Mesodermal cell (in vitro differentiated cells): ENCODE measurements around the gene GRXCR2.
"Not testable (repeated sequence)": the region's sequence is repeated elsewhere in the genome, so short reads cannot be mapped to it uniquely, and the experiment has no call there.

Experiments
- H3K27ac ChIP-seq: 2 replicates; pipeline ENCODE4 v1.7.0; 2013; ENCODE audit warnings: mild to moderate bottlenecking, low read depth, low read length, moderate library complexity; ENCODE audit not compliant: severe bottlenecking
- H3K36me3 ChIP-seq: 2 replicates; pipeline ENCODE4 v1.7.1; 2013; ENCODE audit warnings: mild to moderate bottlenecking, low read length, moderate library complexity; ENCODE audit not compliant: control insufficient read depth, insufficient read depth
- H3K4me1 ChIP-seq: one replicate; pipeline ENCODE4 v1.7.1; 2013; ENCODE audit warnings: mild to moderate bottlenecking, low read length; ENCODE audit not compliant: insufficient read depth, control insufficient read depth, poor library complexity, severe bottlenecking
- H3K4me3 ChIP-seq: 2 replicates; pipeline ENCODE4 v1.7.0; 2013; ENCODE audit warnings: low read length, control low read depth, mild to moderate bottlenecking; ENCODE audit not compliant: insufficient read depth, poor library complexity, severe bottlenecking; ENCODE audit errors: extremely low read depth
- H3K9me3 ChIP-seq: 2 replicates; pipeline ENCODE4 v1.7.1; 2013; ENCODE audit warnings: mild to moderate bottlenecking, low read length, moderate library complexity; ENCODE audit not compliant: control insufficient read depth
- WGBS, 2 experiments: methylation state at CpG; one replicate each; pipeline ENCODE4 v1.1.5; 2013; ENCODE audit warnings: missing lambda C conversion rate in 2 of 2; ENCODE audit not compliant: insufficient coverage in 2 of 2; 5-methylcytosine and 5-hydroxymethylcytosine counted together

GRXCR2 gene

DNA sequence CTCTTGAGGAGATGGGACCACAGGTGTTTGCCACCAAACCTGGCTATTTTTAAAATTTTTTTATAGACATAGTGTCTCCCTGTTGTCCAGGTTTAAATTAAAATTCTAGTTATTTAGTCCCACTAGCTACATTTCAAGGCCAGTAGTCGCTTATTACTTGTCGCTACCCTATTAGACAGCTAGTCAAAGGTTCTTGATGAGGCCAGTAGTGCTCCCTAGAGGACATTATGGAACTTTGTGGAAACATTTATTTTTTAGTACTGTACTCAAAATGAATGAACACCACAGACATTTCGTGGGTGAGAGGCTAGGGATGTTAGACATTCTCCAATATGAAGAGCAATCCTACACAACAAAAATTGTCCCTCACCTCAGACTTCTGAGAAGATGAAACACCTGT is 14.4 kb upstream of the GRXCR2 start:
- Histone ChIP-seq H3K4me3 (no peak overlapping the region), H3K27ac (no peak overlapping the region), H3K9me3 (peaks cover 6% of the 10 kb centered on the region), H3K4me1 (no peaks in the 10 kb centered on the region), H3K36me3 (no peaks in the 10 kb centered on the region)
- WGBS, 2 experiments, result 80% methylated on average over 1 of the region's 3 CpGs; no CpG with 5 or more reads in 1 of the 2 experiments

DNA sequence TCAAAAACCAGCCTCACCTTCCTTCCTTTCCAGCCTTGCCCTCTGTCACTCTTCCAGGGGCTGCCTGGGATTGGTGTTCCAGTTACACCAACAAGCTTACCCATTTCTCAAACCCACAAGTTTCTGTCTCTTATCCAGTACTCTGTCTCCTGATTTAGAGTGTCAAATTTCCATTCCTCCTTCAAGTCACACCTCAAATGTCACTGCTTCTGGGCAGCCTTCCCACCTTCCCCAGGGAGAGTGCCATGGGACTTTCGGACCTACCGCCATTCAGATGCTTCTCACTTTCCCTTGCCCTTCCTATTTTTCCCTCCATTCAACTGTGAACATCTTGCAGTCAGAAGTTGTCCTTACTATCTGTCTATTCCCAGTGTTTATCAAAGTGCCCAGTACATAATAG is 2.0 kb upstream of the GRXCR2 start:
- no peaks in the 10 kb centered on the region for H3K4me1 ChIP-seq
- no peak overlapping the region for H3K27ac ChIP-seq
- no peaks in the 10 kb centered on the region for H3K9me3 ChIP-seq
- H3K4me3 ChIP-seq, result no peak overlapping the region
- H3K36me3 ChIP-seq, result no peaks in the 10 kb centered on the region
- 94 to 100% methylated on average over 1 to 2 of the region's 2 CpGs for WGBS, 2 experiments

DNA sequence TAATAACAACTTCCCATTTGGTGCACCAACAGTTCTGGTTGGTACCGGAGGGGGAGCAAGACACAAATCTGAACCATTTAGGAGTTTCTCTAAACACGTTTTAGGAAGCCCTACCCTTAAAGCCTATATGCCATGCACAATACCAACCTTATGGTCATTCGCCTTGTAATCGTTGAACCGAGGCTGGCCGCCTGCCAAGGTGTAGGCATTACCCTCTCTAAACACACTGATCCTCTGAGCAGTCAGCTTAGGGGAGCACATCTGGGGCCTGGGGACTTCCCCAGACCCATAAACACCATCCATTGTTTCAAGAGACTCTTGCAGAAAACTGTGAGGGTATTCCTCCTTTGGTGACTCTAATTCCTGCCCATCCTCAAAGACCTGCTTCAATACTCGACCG is 328 bp downstream of the GRXCR2 start:
- no peaks in the 10 kb centered on the region for H3K4me1 ChIP-seq
- H3K4me3 ChIP-seq, result no peak overlapping the region
- no peaks in the 10 kb centered on the region for H3K9me3 ChIP-seq
- 89 to 95% methylated on average over 6 of the region's 8 CpGs for WGBS, 2 experiments
- no peaks in the 10 kb centered on the region for H3K36me3 ChIP-seq
- H3K27ac ChIP-seq, result no peak overlapping the region

DNA sequence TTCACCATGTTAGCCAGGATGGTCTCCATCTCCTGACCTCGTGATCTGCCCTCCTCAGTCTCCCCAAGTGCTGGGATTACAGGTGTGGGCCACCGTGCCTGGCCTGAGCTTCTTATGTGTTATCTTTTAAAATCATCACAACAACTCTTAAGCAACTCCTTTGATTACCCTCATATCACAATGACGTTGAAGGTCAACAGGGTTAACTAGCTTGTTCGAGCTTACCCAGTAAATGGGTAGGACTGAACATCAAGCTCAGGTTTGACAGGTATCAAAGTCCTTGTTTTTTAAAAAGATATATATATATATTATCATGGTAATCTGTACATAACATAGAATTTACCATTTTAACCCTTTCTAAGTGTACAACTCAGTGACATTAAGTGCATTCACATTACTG is 3.1 kb downstream of the GRXCR2 start:
- no peaks in the 10 kb centered on the region for H3K9me3 ChIP-seq
- H3K27ac ChIP-seq, result no peak overlapping the region
- 86 to 95% methylated on average over 2 to 3 of the region's 4 CpGs for WGBS, 2 experiments
- no peaks in the 10 kb centered on the region for H3K36me3 ChIP-seq
- H3K4me1 ChIP-seq, result no peaks in the 10 kb centered on the region
- H3K4me3 ChIP-seq, result no peak overlapping the region

DNA sequence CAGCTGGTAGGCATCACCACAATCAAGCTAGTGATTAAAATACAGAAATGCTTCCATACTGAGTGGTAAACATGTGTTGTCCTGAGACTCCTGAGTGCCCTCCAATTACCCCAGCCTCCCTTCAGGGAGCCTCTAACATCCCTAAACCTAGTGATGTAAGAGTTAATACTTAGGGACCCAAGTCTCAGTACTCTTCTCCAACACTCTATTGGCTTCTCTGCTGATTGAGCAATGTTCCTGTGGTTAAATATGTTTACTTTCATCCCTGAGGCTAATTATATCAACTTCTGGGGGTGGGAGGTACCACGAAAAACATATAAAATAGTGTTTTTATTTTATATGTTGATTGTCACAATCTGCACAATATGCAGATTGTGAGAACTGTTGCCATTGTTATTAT is 5.0 kb downstream of the GRXCR2 start:
- Histone ChIP-seq H3K4me1 (no peaks in the 10 kb centered on the region), H3K36me3 (no peaks in the 10 kb centered on the region), H3K27ac (no peak overlapping the region), H3K9me3 (no peaks in the 10 kb centered on the region), H3K4me3 (no peak overlapping the region)
- WGBS, 2 experiments, result no CpG with 5 or more reads among the region's 1 CpG

DNA sequence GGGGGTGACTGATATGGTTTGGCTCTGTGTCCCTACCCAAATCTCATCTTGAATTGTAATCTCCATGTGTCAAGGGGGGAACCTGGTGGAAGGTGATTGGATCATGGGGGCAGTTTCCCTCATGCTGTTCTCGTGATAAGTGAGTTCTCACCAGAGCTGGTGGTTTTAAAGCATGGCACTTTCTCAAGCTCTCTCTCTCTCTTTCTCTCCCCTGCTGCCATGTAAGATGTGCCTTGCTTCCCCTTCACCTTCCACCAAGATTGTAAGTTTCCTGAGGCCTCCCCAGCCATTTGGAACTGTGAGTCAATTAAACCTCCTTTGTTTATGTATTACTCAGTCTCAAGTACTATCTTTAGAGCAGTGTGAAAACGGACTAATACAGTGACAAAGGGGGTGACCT is 8.4 kb downstream of the GRXCR2 start:
- H3K36me3 ChIP-seq, H3K4me1 ChIP-seq, H3K27ac ChIP-seq, H3K9me3 ChIP-seq, H3K4me3 ChIP-seq: not testable (repeated sequence)
- no CpG with 5 or more reads among the region's 2 CpGs for WGBS, 2 experiments

DNA sequence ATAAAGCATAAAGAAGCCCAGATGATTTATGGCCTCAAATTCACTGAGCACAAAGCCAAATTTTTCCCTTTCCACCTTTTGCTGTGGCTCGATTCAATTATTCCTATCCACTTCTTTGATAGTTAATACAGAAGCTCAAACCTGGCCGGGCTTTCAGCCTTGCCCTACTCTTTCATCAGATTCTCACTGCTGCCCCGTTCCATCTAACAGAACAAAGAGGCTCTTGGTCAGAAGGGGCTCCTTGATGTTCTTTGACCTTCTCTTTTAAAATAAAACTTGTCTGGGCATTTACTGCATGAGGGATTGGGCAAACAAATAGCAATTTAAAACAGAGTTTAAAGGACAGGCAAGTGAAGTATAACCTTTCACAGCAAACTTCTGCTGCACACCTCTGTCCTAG is 9.8 kb downstream of the GRXCR2 start:
- Histone ChIP-seq H3K4me1 (no peaks in the 10 kb centered on the region), H3K27ac (no peak overlapping the region), H3K9me3 (no peaks in the 10 kb centered on the region), H3K36me3 (no peaks in the 10 kb centered on the region), H3K4me3 (no peak overlapping the region)
- WGBS, 2 experiments, result 86 to 90% methylated on average over 2 of the region's 3 CpGs

DNA sequence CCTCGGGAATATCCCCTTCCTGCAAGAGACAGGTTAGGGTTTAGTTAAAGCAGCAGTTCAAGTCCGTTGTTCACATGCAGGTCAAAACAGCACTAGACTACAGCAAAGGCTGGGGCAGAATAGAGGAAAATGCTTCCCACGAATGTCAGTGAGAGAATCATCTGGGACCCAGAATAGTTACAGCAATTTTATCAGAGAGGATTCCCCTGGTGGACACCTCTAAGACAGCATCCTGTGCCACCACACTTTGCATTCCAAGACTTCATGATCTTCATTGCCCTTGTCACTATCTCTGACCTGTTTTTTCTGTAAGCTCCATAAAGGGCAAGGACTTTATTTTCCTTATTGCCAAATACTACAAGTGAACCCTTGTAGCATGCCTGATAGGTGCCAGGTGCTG is 12.9 kb downstream of the GRXCR2 start:
- Histone ChIP-seq H3K9me3 (no peaks in the 10 kb centered on the region), H3K36me3 (no peaks in the 10 kb centered on the region), H3K4me1 (peaks cover 14% of the 10 kb centered on the region), H3K27ac (no peak overlapping the region), H3K4me3 (no peak overlapping the region)
- 90 to 94% methylated on average over 3 of the region's 3 CpGs for WGBS, 2 experiments

DNA sequence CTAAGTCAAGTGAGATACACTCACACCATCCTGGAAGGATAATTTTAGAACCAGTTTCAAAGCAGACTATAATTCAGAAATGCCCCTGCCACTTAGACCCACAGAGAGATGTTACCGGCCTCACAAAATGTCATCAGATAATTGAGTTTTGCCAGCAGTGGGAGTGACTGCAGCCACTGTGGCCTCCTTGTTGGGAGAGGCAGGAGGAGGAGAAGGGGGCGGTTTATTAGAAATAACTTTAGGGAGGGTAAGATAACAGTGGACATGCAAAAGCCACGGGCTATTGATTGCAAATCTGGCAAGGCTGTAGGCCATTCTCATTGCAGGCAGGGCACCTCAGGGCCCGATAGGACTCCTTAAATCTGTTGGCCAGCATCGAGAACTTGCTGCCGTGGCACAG is 13.4 kb downstream of the GRXCR2 start:
- 83 to 94% methylated on average over 5 to 6 of the region's 6 CpGs for WGBS, 2 experiments
- Histone ChIP-seq H3K36me3 (no peaks in the 10 kb centered on the region), H3K9me3 (no peaks in the 10 kb centered on the region), H3K27ac (no peak overlapping the region), H3K4me3 (no peak overlapping the region), H3K4me1 (peaks cover 16% of the 10 kb centered on the region)

DNA sequence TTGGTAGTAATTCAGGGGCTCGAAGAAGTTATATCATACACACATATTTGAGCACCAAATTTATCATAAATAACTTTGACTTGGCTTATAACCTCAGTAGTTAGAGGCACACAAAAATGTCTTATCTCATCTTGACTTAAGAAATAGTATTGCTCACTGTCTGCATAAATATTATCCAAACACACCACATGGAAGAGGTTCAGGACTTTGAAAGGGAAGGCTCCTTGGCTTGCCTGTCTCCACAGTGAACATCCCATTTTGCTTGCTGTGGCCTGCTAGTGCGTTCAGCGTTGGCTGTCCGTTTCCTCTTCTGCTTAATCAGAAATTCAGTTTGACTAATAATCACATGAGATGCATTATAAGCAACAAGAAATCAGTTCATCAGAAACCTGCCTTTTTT is 13.9 kb downstream of the GRXCR2 start:
- Histone ChIP-seq H3K4me3 (no peak overlapping the region), H3K4me1 (peaks cover 18% of the 10 kb centered on the region), H3K27ac (no peak overlapping the region), H3K9me3 (no peaks in the 10 kb centered on the region), H3K36me3 (no peaks in the 10 kb centered on the region)
- WGBS, 2 experiments, result 97 to 100% methylated on average over 3 of the region's 4 CpGs

DNA sequence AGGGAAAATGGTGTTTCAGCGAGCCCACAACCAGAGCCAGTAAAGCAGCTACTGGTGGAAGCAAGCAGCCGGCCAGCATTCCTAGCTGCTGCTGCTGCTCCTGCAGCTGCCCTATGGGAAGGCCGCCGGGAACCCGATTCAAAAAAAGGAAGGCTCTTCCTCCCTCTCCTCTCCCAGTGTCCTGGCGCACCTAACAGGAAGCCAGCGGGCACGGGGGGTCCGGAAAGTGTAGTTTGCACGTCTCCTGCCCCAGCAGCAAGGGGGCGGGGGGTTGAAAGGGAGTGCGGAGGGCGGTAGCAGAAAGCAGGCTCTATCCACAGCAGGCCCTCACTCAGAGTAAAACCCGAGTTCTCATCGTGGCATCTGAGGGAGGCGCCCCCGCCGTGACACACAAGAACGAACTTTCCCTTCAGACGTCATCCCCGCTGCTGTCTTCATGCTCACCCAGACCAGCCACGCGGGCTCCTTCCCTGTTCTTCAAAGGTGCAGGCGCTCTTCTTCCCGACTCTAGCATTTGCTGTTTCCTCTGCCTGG is 16.5 kb downstream of the GRXCR2 start:
- Histone ChIP-seq H3K9me3 (no peaks in the 10 kb centered on the region), H3K27ac (peak overlapping the region; percentile 86), H3K4me1 (peaks cover 18% of the 10 kb centered on the region), H3K36me3 (no peaks in the 10 kb centered on the region), H3K4me3 (peak overlapping the region; percentile 9)
- 7 to 11% methylated on average over 16 to 18 of the region's 25 CpGs for WGBS, 2 experiments
